KMS-11 (cell line): ENCODE results near the gene SMIM38.

ENCODE experiments used
- H2AFZ ChIP-seq: fragments of 200-600 bp; sonication (generic); 2 replicates; pipeline ENCODE4 v1.6.1; 2016; ENCODE audit warnings: antibody characterized with exemption, mixed run types, low read depth
- H3K27ac ChIP-seq: fragments of 200-600 bp; sonication (generic); 2 replicates; pipeline ENCODE4 v1.6.1; 2016; ENCODE audit warnings: mild to moderate bottlenecking, mixed run types
- H3K27me3 ChIP-seq: fragments of 200-600 bp; sonication (generic); 2 replicates; pipeline ENCODE4 v1.6.1; 2017; ENCODE audit warnings: mild to moderate bottlenecking, low read depth, mixed run types, moderate library complexity; ENCODE audit not compliant: insufficient read depth
- H3K36me3 ChIP-seq: fragments of 200-600 bp; sonication (generic); 2 replicates; pipeline ENCODE4 v1.6.1; 2017; ENCODE audit warnings: mild to moderate bottlenecking, mixed run types; ENCODE audit not compliant: insufficient read depth
- H3K4me1 ChIP-seq: fragments of 200-600 bp; sonication (generic); 2 replicates; pipeline ENCODE4 v1.6.1; 2016; ENCODE audit warnings: mild to moderate bottlenecking, low read depth, mixed run types; ENCODE audit not compliant: poor library complexity, severe bottlenecking
- H3K4me2 ChIP-seq: fragments of 200-600 bp; sonication (generic); 2 replicates; pipeline ENCODE4 v1.7.0; 2016; ENCODE audit warnings: mild to moderate bottlenecking, mixed run types
- H3K4me3 ChIP-seq: fragments of 200-600 bp; sonication (generic); IDR thresholded peaks from 2 replicates; pipeline ENCODE4 v1.6.1; 2017; ENCODE audit warnings: low read depth, low read length, mixed read lengths; ENCODE audit not compliant: insufficient read depth
- H3K79me2 ChIP-seq: fragments of 200-600 bp; sonication (generic); 2 replicates; pipeline ENCODE4 v1.6.1; 2016; ENCODE audit warnings: low read depth, mixed run types; ENCODE audit not compliant: insufficient read depth
- H3K9ac ChIP-seq: fragments of 200-600 bp; sonication (generic); 2 replicates; pipeline ENCODE4 v1.6.1; 2016; ENCODE audit warnings: mild to moderate bottlenecking, mixed run types
- H4K20me1 ChIP-seq: fragments of 200-600 bp; sonication (generic); 2 replicates; pipeline ENCODE4 v1.6.1; 2016; ENCODE audit warnings: mild to moderate bottlenecking, mixed run types; ENCODE audit not compliant: insufficient read depth
- CTCF ChIP-seq: fragments of 200-600 bp; sonication (generic); conservative IDR thresholded peaks from 2 replicates; pipeline ENCODE4 v1.6.1; 2017; ENCODE audit warnings: low read depth, mild to moderate bottlenecking, antibody characterized with exemption, low read length, moderate library complexity, mixed read lengths

SMIM38 gene

GRCh38 chr11:69172674-69173073, 16.9 kb downstream of the SMIM38 start:
- Histone ChIP-seq H3K27ac (no peak overlapping the region), H3K79me2 (no peaks in the 10 kb centered on the region), H3K36me3 (no peaks in the 10 kb centered on the region), H4K20me1 (no peaks in the 10 kb centered on the region), H3K9ac (no peak overlapping the region), H3K27me3 (peaks cover 2% of the 10 kb centered on the region; the same call in 1 of the 2 replicates), H2AFZ (no peak overlapping the region), H3K4me3 (no peak overlapping the region), H3K4me2 (no peak overlapping the region), H3K4me1 (no peaks in the 10 kb centered on the region)
- no peak for TF ChIP-seq CTCF

- no peaks in the 10 kb centered on the region for H3K4me1 ChIP-seq
- no peak overlapping the region for H2AFZ ChIP-seq
- no peaks in the 10 kb centered on the region for H3K79me2 ChIP-seq
- H4K20me1 ChIP-seq: no peaks in the 10 kb centered on the region
- no peak overlapping the region for H3K27ac ChIP-seq
- no peak overlapping the region for H3K4me3 ChIP-seq
- H3K27me3 ChIP-seq: peaks cover 3% of the 10 kb centered on the region; the same call in 1 of the 2 replicates
- H3K9ac ChIP-seq: no peak overlapping the region
- TF ChIP-seq CTCF: no peak
- H3K36me3 ChIP-seq: no peaks in the 10 kb centered on the region
- no peak overlapping the region for H3K4me2 ChIP-seq
Measured at GRCh38 chr11:69173331-69173730, 17.6 kb downstream of the SMIM38 start.

GRCh38 chr11:69173925-69174581, 18.3 kb downstream of the SMIM38 start:
- no peak overlapping the region for H3K27ac ChIP-seq
- no peaks in the 10 kb centered on the region for H3K79me2 ChIP-seq
- TF ChIP-seq CTCF: no peak
- H4K20me1 ChIP-seq: no peaks in the 10 kb centered on the region
- H2AFZ ChIP-seq: no peak overlapping the region
- H3K27me3 ChIP-seq: peaks cover 7% of the 10 kb centered on the region; the same call in 1 of the 2 replicates
- no peaks in the 10 kb centered on the region for H3K4me1 ChIP-seq
- H3K4me2 ChIP-seq: no peak overlapping the region
- H3K4me3 ChIP-seq: no peak overlapping the region
- H3K9ac ChIP-seq: no peak overlapping the region
- no peaks in the 10 kb centered on the region for H3K36me3 ChIP-seq

- no peak overlapping the region for H3K9ac ChIP-seq
- no peaks in the 10 kb centered on the region for H3K79me2 ChIP-seq
- H3K4me1 ChIP-seq: no peaks in the 10 kb centered on the region
- H4K20me1 ChIP-seq: no peaks in the 10 kb centered on the region
- peaks cover 7% of the 10 kb centered on the region; the same call in 1 of the 2 replicates for H3K27me3 ChIP-seq
- no peak overlapping the region for H3K4me2 ChIP-seq
- no peak overlapping the region for H3K4me3 ChIP-seq
- no peak overlapping the region for H2AFZ ChIP-seq
- no peak for TF ChIP-seq CTCF
- no peak overlapping the region for H3K27ac ChIP-seq
- no peaks in the 10 kb centered on the region for H3K36me3 ChIP-seq
Measured at GRCh38 chr11:69174841-69175240, 19.1 kb downstream of the SMIM38 start.
